Endothelial cell of umbilical vein (primary cell): ENCODE results near the gene INPP1. TPM values are rescaled to one million over a fixed set of nuclear protein-coding genes. Genes with fewer than 3 reads are reported as not detected.

Source experiments
- BruUV-seq: library from RNA; stranded (reverse); fragments of 400-500 nt; replicated peaks from 2 replicates; lab custom pipeline; 2021; lab: Mats Ljungman, UMichigan
- CTCF ChIA-PET: fragments of 300-600, 350-600 bp; sonication (Branson Sonifier 250); formaldehyde crosslinking; loops from one replicate; lab custom pipeline; 2021; ENCODE audit warnings: antibody characterized with exemption, inconsistent platforms; lab: Charles Lee
- POLR2A ChIA-PET: fragments of 300-600, 350-600 bp; sonication (Branson Sonifier 250); formaldehyde crosslinking; loops from one replicate; lab custom pipeline; 2021; ENCODE audit warnings: antibody characterized with exemption, inconsistent platforms; lab: Charles Lee
- DNase-seq: peaks from one replicate; pipeline ENCODE4 v3.0.0-alpha.2; 2011; ENCODE audit warnings: low read depth, low spot score
- FAIRE-seq: peaks from 2 replicates; lab custom pipeline; 2011; peaks lifted over from hg19 to GRCh38; lab: Jason Lieb, UNC
- H2AFZ ChIP-seq: 2 replicates; pipeline ENCODE4 v1.6.0; 2012; ENCODE audit warnings: low read depth, low read length, control low read depth, inconsistent platforms
- H3K27ac ChIP-seq: 2 replicates; pipeline ENCODE4 v1.5.1; 2011; ENCODE audit warnings: low read depth, mild to moderate bottlenecking, control low read depth, low read length, moderate library complexity; ENCODE audit not compliant: insufficient read depth
- H3K27me3 ChIP-seq, 2 experiments: 2 replicates each; pipeline versions ENCODE4 v1.6.0 to v1.6.1; 2011; ENCODE audit warnings: low read length in 2 of 2, mixed read lengths in 1 of 2; ENCODE audit not compliant: control insufficient read depth in 2 of 2, insufficient read depth in 2 of 2
- H3K36me3 ChIP-seq, 2 experiments: 2 replicates in 1 of 2; 3 replicates in 1 of 2; pipeline ENCODE4 v1.5.1; 2011; ENCODE audit warnings: low read length in 2 of 2, mild to moderate bottlenecking in 1 of 2, moderate library complexity in 1 of 2; ENCODE audit not compliant: control insufficient read depth in 2 of 2, insufficient read depth in 2 of 2; ENCODE audit errors: extremely low read depth in 1 of 2
- H3K4me1 ChIP-seq: 3 replicates; pipeline ENCODE4 v1.5.1; 2011; ENCODE audit warnings: mild to moderate bottlenecking, low read length; ENCODE audit not compliant: control insufficient read depth, insufficient read depth; ENCODE audit errors: extremely low read depth
- H3K4me2 ChIP-seq: 2 replicates; pipeline ENCODE4 v1.6.1; 2011; ENCODE audit warnings: low read length, control low read depth, mixed read lengths; ENCODE audit not compliant: insufficient read depth
- H3K4me3 ChIP-seq, 3 experiments: fragments of 200-600 bp in 1 of 3; sonication (generic), shearing (Covaris generic) in 1 of 3; replicated peaks in 1 of 3; 2 replicates each; pipeline ENCODE4 v1.5.1; 2011 to 2016; ENCODE audit warnings: control low read depth in 3 of 3, low read length in 3 of 3, mild to moderate bottlenecking in 2 of 3, inconsistent platforms in 1 of 3, low read depth in 1 of 3, moderate library complexity in 1 of 3; ENCODE audit not compliant: insufficient read depth in 1 of 3
- H3K79me2 ChIP-seq: 2 replicates; pipeline ENCODE4 v1.6.0; 2012; ENCODE audit warnings: low read length, inconsistent platforms; ENCODE audit not compliant: control insufficient read depth, insufficient read depth
- H3K9ac ChIP-seq: replicated peaks from 2 replicates; pipeline ENCODE3; 2011; ENCODE audit warnings: low read length, control low read depth; ENCODE audit not compliant: insufficient read depth; ENCODE audit errors: extremely low read depth
- H3K9me1 ChIP-seq: replicated peaks from 3 replicates; pipeline ENCODE4 v1.6.0; 2011; ENCODE audit warnings: mild to moderate bottlenecking, low read length; ENCODE audit not compliant: control insufficient read depth, insufficient read depth; ENCODE audit errors: extremely low read depth
- H3K9me3 ChIP-seq: replicated peaks from 2 replicates; pipeline ENCODE4 v1.5.1; 2012; ENCODE audit warnings: low read length, inconsistent platforms; ENCODE audit not compliant: control insufficient read depth, insufficient read depth
- H4K20me1 ChIP-seq: replicated peaks from 2 replicates; pipeline ENCODE3; 2011; ENCODE audit warnings: mild to moderate bottlenecking, low read length; ENCODE audit not compliant: control insufficient read depth, insufficient read depth; ENCODE audit errors: extremely low read depth
- EZH2 ChIP-seq: IDR thresholded peaks from 2 replicates; pipeline ENCODE4 v1.6.1; 2012; ENCODE audit warnings: borderline replicate concordance, low read depth, mild to moderate bottlenecking, moderate library complexity, low read length, inconsistent platforms; ENCODE audit not compliant: severe bottlenecking
- FOS ChIP-seq: IDR thresholded peaks from 2 replicates; pipeline ENCODE4 v1.6.1; 2011; ENCODE audit warnings: mild to moderate bottlenecking, low read length, moderate library complexity, borderline replicate concordance; ENCODE audit not compliant: insufficient read depth
- GATA2 ChIP-seq: IDR thresholded peaks from 2 replicates; pipeline ENCODE4 v1.7.0; 2011; ENCODE audit warnings: low read depth, mild to moderate bottlenecking, moderate library complexity, mixed read lengths, low read length; ENCODE audit not compliant: insufficient read length, insufficient read depth
- JUN ChIP-seq: IDR thresholded peaks from 2 replicates; pipeline ENCODE4 v1.6.1; 2011; ENCODE audit warnings: borderline replicate concordance, low read depth; ENCODE audit not compliant: insufficient read length, insufficient read depth
- MYC ChIP-seq: IDR thresholded peaks from one replicate; pipeline ENCODE4 v1.6.1; 2011; ENCODE audit warnings: mild to moderate bottlenecking, low read depth, low read length
- POLR2A ChIP-seq: IDR thresholded peaks from 2 replicates; pipeline ENCODE4 v1.6.1; 2012; ENCODE audit warnings: low read depth, mild to moderate bottlenecking, control low read depth, low read length
- POLR2AphosphoS5 ChIP-seq: IDR thresholded peaks from 2 replicates; pipeline ENCODE4 v1.6.1; 2012; ENCODE audit warnings: low read depth, mild to moderate bottlenecking, control low read depth, low read length, moderate library complexity; ENCODE audit not compliant: insufficient read depth
- dilution Hi-C: fragments of 300-500 bp; cut with MboI; formaldehyde crosslinking; loops from one replicate; pipeline ENCODE4 v1.15.0; 2019; ENCODE audit warnings: low sequenced_read_pairs; ENCODE audit not compliant: extremely low pct_ligation_motif_present
- intact Hi-C: fragments of 100-400 bp; cut with micrococcal nuclease; formaldehyde crosslinking; loops from one replicate; pipeline ENCODE4 v1.10.0; 2022
- polyA plus RNA-seq, 4 experiments: library from polyadenylated mRNA; depleted of rRNA in 3 of 4; stranded (reverse) in 3 of 4; unstranded in 1 of 4; fragments of >200 nt; gene quantifications; 2 replicates each; pipeline versions ENCODE4 v1.2.1 to v1.2.3, GENCODE V29; 2011 to 2012; ENCODE audit warnings: missing spikeins in 1 of 4
- total RNA-seq: library from RNA; stranded (reverse); gene quantifications from 2 replicates; pipeline ENCODE4 v1.2.3, GENCODE V29; 2021
- TF ChIP-seq, protein P1 (sequence below), 2 donors: IDR thresholded peaks; 1 replicate in 1 of 2; 2 replicates in 1 of 2; pipeline ENCODE4 v1.5.1; 2011; ENCODE audit warnings: low read length in 2 of 2, mild to moderate bottlenecking in 2 of 2, moderate library complexity in 2 of 2, control low read depth in 1 of 2, inconsistent platforms in 1 of 2, low read depth in 1 of 2; ENCODE audit not compliant: insufficient read depth in 1 of 2; ENCODE audit errors: extremely low read depth in 1 of 2
- TF ChIP-seq, protein P2 (sequence below): IDR thresholded peaks from 2 replicates; pipeline ENCODE4 v1.6.1; 2011; ENCODE audit not compliant: insufficient read depth, insufficient read length

INPP1 gene
- total and polyA plus RNA-seq, 2 donors (not counting 3 experiments of a cell fraction or from before 2014, with no cell fraction given): 10.6 to 36.8 TPM

GRCh38 chr2:190334479-190335224 lies 8.7 kb upstream of the INPP1 start:
- POLR2A ChIA-PET: no interaction called here
- intact Hi-C loops: loop anchor here (1.0 to 10.0 kb wide), 4 partner anchors 9 to 468 kb away; partner anchors contain the start of genes HIBCH and INPP1

More at GRCh38 chr2:190334479-190335224, 8.7 kb upstream of the INPP1 start:
- Histone ChIP-seq H2AFZ (no peak overlapping the region), H3K9me3 (no peaks in the 10 kb centered on the region), H3K9ac (peak overlapping the region; percentile 30), H3K27ac (peak overlapping the region; percentile 77), H3K79me2 (no peaks in the 10 kb centered on the region), H3K4me2 (peak overlapping the region; percentile 90), H3K4me3 (peak overlapping the region in 1 of 3 experiments; percentile 41), H3K4me1 (peaks cover 25% of the 10 kb centered on the region), H3K27me3 (no peaks in the 10 kb centered on the region), H4K20me1 (no peaks in the 10 kb centered on the region), H3K36me3 (no peaks in the 10 kb centered on the region), H3K9me1 (no peaks in the 10 kb centered on the region)
- dilution Hi-C loops: no loop called here
- TSS peak; percentile 85 for BruUV-seq
- TF ChIP-seq, protein P1, sequence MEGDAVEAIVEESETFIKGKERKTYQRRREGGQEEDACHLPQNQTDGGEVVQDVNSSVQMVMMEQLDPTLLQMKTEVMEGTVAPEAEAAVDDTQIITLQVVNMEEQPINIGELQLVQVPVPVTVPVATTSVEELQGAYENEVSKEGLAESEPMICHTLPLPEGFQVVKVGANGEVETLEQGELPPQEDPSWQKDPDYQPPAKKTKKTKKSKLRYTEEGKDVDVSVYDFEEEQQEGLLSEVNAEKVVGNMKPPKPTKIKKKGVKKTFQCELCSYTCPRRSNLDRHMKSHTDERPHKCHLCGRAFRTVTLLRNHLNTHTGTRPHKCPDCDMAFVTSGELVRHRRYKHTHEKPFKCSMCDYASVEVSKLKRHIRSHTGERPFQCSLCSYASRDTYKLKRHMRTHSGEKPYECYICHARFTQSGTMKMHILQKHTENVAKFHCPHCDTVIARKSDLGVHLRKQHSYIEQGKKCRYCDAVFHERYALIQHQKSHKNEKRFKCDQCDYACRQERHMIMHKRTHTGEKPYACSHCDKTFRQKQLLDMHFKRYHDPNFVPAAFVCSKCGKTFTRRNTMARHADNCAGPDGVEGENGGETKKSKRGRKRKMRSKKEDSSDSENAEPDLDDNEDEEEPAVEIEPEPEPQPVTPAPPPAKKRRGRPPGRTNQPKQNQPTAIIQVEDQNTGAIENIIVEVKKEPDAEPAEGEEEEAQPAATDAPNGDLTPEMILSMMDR (IDR thresholded peaks at IDR 0.05; ENCODE audit: extremely low read depth in 1 of 2, insufficient read depth in 1 of 2, low read depth in 1 of 2, low read length in 2 of 2): no peak
- TF ChIP-seq MYC (no peak), JUN (peak; percentile 95), POLR2AphosphoS5 (peak; percentile 81), GATA2 (peak; percentile 89), FOS (peak; percentile 77), POLR2A (peak; percentile 49), EZH2 (no peak)
- TF ChIP-seq, protein P2, sequence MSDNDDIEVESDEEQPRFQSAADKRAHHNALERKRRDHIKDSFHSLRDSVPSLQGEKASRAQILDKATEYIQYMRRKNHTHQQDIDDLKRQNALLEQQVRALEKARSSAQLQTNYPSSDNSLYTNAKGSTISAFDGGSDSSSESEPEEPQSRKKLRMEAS: no peak
- CTCF ChIA-PET: no interaction called here
- FAIRE-seq: peak; percentile 92
- DNase-seq: peak; percentile 87
